Neutrophil (primary cell): ENCODE results near the gene KIF13A.

Source experiments
- H3K27ac ChIP-seq: fragments of 200-600 bp; sonication (generic); 2 replicates; pipeline ENCODE4 v1.5.1; 2016; ENCODE audit warnings: mild to moderate bottlenecking, moderate library complexity
- H3K27me3 ChIP-seq: fragments of 200-600 bp; sonication (generic); 2 replicates; pipeline ENCODE4 v1.6.0; 2016; ENCODE audit warnings: mild to moderate bottlenecking
- H3K36me3 ChIP-seq: fragments of 200-600 bp; sonication (generic); 2 replicates; pipeline ENCODE4 v1.5.1; 2017
- H3K4me1 ChIP-seq, 2 experiments: fragments of 200-600 bp in 1 of 2; sonication (generic) in 1 of 2; 1 replicate in 1 of 2; 2 replicates in 1 of 2; pipeline versions ENCODE4 v1.5.1 to v1.6.1; 2013 to 2016; ENCODE audit warnings: low read depth in 1 of 2, low read length in 1 of 2, mild to moderate bottlenecking in 1 of 2, moderate library complexity in 1 of 2; ENCODE audit not compliant: control insufficient read depth in 1 of 2, insufficient read depth in 1 of 2
- H3K4me3 ChIP-seq, 2 experiments: fragments of 200-600 bp in 1 of 2; sonication (generic) in 1 of 2; 1 replicate in 1 of 2; 2 replicates in 1 of 2; pipeline ENCODE4 v1.5.1; 2013 to 2016; ENCODE audit warnings: low read depth in 1 of 2, low read length in 1 of 2, mild to moderate bottlenecking in 1 of 2, moderate library complexity in 1 of 2
- H3K9me3 ChIP-seq: fragments of 200-600 bp; sonication (generic); 2 replicates; pipeline ENCODE4 v1.5.1; 2016
- TF ChIP-seq, protein P1 (sequence below): fragments of 200-600 bp; sonication (generic); IDR thresholded peaks from 2 replicates; pipeline ENCODE4 v1.5.1; 2016; ENCODE audit warnings: antibody characterized with exemption

KIF13A gene

DNA sequence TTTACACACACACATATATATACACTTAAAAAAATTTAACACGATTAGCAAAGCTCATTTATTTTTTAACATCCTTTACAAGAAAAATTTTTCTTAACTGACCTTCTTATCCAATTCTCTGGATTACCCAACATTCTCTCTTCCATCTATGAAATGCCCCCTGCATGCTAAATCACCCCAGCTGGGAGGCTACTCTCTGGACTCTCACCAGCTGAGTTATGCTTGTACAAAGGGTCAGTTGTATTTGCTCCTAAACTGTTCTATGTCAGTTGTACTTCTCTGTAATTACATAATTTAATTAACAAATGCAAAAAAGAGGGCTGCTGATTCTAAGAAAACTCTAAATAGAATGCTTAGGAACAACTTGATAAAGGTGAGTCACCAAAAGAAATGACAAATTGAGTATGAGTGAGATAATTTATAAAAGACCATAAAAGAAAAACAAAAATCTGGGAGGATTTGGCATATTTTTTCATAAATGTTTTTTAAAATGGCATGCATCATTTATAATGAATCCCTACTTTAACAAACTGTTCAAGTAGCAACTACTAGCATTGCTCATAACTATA lies 120.5 kb downstream of the KIF13A start:
- H3K4me3 ChIP-seq, result no peak overlapping the region
- H3K27ac ChIP-seq, result no peak overlapping the region

DNA sequence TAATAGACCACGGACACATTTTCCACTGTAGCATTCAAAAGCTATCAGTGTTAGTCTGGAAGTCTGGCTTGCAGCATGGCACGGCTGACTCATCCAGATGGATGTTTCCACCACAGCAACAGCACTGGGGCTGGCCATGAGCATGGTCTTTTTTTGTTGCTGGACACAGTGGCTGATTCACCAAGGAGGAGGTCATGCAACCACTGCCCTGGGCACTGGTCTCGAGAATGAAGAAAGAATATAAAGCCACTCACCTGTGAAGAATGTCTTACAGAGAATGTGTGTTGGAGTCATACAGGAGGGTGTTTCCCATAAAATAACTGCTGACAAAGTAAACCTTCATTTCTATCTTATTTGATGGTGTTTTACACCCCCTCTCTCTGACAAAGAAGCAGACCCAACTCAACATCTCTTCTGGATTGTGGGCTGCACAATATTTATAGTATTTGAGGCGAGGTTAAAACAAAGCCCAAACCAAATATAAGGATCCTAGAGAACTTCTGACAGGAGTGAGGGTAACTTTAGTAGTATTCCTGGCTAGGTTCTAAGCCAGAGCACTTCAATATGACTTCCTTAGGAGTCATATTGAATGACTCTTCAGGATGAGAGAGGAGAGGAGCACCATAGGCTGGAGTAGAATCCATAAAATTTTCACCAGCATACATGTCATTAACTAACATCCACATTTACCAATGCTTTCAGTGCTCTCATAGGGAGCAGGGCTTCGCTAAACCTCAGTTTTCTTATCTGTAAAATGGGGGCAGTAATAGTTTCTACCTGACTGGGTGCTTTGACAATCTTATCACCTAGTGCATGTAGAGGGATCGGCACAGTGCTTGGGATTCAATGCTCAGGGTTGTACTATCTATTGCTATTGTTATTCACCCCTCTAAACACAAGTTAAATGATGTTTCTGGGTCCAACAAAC lies 121.4 kb downstream of the KIF13A start:
- Histone ChIP-seq H3K9me3 (no peaks in the 10 kb centered on the region), H3K4me3 (no peak overlapping the region), H3K4me1 (peaks cover 10 to 12% of the 10 kb centered on the region in 2 experiments), H3K27ac (no peak overlapping the region), H3K27me3 (no peaks in the 10 kb centered on the region), H3K36me3 (peaks cover 7% of the 10 kb centered on the region)
- TF ChIP-seq, protein P1, sequence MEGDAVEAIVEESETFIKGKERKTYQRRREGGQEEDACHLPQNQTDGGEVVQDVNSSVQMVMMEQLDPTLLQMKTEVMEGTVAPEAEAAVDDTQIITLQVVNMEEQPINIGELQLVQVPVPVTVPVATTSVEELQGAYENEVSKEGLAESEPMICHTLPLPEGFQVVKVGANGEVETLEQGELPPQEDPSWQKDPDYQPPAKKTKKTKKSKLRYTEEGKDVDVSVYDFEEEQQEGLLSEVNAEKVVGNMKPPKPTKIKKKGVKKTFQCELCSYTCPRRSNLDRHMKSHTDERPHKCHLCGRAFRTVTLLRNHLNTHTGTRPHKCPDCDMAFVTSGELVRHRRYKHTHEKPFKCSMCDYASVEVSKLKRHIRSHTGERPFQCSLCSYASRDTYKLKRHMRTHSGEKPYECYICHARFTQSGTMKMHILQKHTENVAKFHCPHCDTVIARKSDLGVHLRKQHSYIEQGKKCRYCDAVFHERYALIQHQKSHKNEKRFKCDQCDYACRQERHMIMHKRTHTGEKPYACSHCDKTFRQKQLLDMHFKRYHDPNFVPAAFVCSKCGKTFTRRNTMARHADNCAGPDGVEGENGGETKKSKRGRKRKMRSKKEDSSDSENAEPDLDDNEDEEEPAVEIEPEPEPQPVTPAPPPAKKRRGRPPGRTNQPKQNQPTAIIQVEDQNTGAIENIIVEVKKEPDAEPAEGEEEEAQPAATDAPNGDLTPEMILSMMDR, result no peak

More for the DNA sequence above, 120.5 kb downstream of the KIF13A start:
- H3K9me3 ChIP-seq, result no peaks in the 10 kb centered on the region
- no peaks in the 10 kb centered on the region for H3K27me3 ChIP-seq
- peaks cover 13% of the 10 kb centered on the region for H3K36me3 ChIP-seq
- H3K4me1 ChIP-seq, result peaks cover 10 to 12% of the 10 kb centered on the region in 2 experiments
- TF ChIP-seq, protein P1, result no peak

DNA sequence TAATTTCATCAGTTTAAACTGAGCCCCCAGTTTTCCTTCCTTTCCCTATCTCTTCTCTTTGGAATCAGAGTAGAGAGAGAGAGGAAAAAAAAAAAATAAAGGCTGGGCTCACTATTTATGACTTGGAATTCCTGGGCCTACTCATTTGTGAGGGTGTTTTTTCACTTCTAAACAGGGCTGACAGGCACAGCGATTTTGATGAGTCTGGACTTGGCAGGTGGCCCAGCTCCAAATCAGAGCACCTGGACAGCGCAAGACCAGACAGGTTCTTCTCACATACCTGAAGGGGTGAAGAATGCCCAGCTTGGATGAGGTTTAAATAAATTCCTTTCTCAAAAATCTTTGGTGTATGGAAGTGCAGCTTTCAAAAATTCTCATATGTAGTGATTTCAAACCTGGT lies 122.2 kb downstream of the KIF13A start:
- Histone ChIP-seq H3K27me3 (no peaks in the 10 kb centered on the region), H3K27ac (no peak overlapping the region), H3K9me3 (no peaks in the 10 kb centered on the region), H3K36me3 (peaks cover 7% of the 10 kb centered on the region), H3K4me1 (peaks cover 10 to 12% of the 10 kb centered on the region in 2 experiments), H3K4me3 (no peak overlapping the region)
- TF ChIP-seq, protein P1, result no peak

DNA sequence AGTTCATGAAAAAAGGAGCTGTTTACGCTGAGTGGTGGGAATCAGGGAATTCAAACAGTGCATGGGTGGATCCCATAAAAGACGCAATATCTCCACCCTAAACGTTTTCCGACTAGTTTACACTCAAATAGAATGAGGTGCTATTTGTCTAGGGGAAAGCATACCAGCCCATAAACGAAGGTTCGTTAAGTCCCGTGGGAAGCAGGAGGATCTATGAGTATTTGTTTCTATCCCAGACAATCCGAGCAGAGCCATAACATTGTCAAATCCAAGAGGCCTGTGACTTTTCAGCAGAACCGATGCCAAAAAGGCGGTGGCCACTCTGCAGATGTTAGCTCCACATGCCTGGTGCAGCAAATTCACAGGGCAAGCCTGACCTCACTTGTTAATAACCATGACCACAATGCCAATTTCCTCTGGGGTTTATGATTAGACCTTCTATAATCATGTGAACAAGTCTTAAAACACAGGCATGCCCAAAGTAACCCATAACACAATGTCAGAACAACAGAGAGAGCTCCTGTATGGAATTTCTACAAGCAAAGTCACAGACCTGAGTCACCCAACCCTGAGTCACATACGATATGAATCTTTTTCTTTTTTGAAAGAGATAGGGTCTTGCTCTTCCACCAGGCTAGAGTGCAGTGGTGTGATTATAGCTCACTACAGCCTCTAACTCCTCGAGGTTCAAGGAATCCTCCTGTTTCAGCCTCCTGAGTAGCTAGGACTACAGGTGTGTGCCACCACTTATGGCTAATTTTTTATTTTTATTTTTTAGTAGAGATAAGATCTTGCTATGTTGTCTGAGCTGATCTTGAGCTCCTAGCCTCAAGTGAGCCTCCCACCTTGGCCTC lies 123.3 kb downstream of the KIF13A start:
- TF ChIP-seq, protein P1, result no peak
- H3K27me3 ChIP-seq, result no peaks in the 10 kb centered on the region
- H3K4me3 ChIP-seq, result no peak overlapping the region
- H3K4me1 ChIP-seq, result peaks cover under 1 to 1% of the 10 kb centered on the region in 2 experiments
- peaks cover 7% of the 10 kb centered on the region for H3K36me3 ChIP-seq
- no peak overlapping the region for H3K27ac ChIP-seq
- no peaks in the 10 kb centered on the region for H3K9me3 ChIP-seq

DNA sequence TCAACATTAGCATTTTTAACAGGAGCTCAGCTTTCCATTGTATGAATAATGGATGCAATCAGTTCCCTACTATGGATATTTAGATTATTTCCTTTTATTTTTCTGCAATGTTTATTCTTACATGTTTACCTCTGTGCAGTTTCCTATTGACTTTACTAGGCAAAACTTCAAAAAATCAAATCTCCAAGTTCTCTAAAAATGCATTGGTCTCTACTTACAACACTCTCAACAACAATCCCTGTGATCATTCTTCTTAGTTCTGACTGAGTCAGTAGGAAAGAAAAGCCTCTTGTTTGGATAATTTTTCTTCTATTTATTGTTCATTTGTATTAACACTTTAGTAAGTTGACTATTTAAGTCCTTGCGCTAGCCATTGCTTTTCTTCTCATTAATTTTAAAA lies 126.1 kb downstream of the KIF13A start:
- H3K36me3 ChIP-seq, result peaks cover 7% of the 10 kb centered on the region
- no peak overlapping the region for H3K4me3 ChIP-seq
- TF ChIP-seq, protein P1, result no peak
- no peaks in the 10 kb centered on the region for H3K27me3 ChIP-seq
- H3K27ac ChIP-seq, result no peak overlapping the region
- H3K4me1 ChIP-seq, result no peaks in the 10 kb centered on the region
- H3K9me3 ChIP-seq, result no peaks in the 10 kb centered on the region
